Ishikawa (cell line): ENCODE results near the gene TMA7.

Source experiments
- CEBPB ChIP-seq: IDR thresholded peaks from 2 replicates; pipeline ENCODE4 v1.6.1; 2012
- CREB1 ChIP-seq: IDR thresholded peaks from 2 replicates; pipeline ENCODE4 v1.6.1; 2012; ENCODE audit warnings: low read depth
- EGR1 ChIP-seq: IDR thresholded peaks from 2 replicates; pipeline ENCODE4 v1.6.1; 2012
- EP300 ChIP-seq: IDR thresholded peaks from 2 replicates; pipeline ENCODE4 v1.6.1; 2012; ENCODE audit warnings: borderline replicate concordance
- FOXM1 ChIP-seq: IDR thresholded peaks from 2 replicates; pipeline ENCODE4 v1.6.1; 2012; ENCODE audit warnings: low read depth, borderline replicate concordance
- NFIC ChIP-seq: IDR thresholded peaks from 2 replicates; pipeline ENCODE4 v1.6.1; 2012
- RAD21 ChIP-seq: IDR thresholded peaks from 2 replicates; pipeline ENCODE4 v1.6.1; 2012; ENCODE audit warnings: low read depth
- TAF1 ChIP-seq: IDR thresholded peaks from 2 replicates; pipeline ENCODE4 v1.6.1; 2012; ENCODE audit warnings: low read depth, mild to moderate bottlenecking
- TCF12 ChIP-seq: IDR thresholded peaks from 2 replicates; pipeline ENCODE4 v1.6.1; 2012; ENCODE audit warnings: low read depth
- TEAD4 ChIP-seq: IDR thresholded peaks from 2 replicates; pipeline ENCODE4 v1.6.1; 2012
- YY1 ChIP-seq: IDR thresholded peaks from 2 replicates; pipeline ENCODE4 v1.6.1; 2012; ENCODE audit warnings: low read depth
- ZBTB7A ChIP-seq: IDR thresholded peaks from 2 replicates; pipeline ENCODE4 v1.6.1; 2012; ENCODE audit warnings: low read depth
- TF ChIP-seq, protein P1 (sequence below): IDR thresholded peaks from 2 replicates; pipeline ENCODE4 v1.6.1; 2012
- TF ChIP-seq, protein P2 (sequence below): IDR thresholded peaks from 2 replicates; pipeline ENCODE4 v1.6.1; 2012; ENCODE audit warnings: low read depth, mild to moderate bottlenecking
- TF ChIP-seq, protein P3 (sequence below): IDR thresholded peaks from 2 replicates; pipeline ENCODE4 v1.6.1; 2012

The TMA7 gene

DNA sequence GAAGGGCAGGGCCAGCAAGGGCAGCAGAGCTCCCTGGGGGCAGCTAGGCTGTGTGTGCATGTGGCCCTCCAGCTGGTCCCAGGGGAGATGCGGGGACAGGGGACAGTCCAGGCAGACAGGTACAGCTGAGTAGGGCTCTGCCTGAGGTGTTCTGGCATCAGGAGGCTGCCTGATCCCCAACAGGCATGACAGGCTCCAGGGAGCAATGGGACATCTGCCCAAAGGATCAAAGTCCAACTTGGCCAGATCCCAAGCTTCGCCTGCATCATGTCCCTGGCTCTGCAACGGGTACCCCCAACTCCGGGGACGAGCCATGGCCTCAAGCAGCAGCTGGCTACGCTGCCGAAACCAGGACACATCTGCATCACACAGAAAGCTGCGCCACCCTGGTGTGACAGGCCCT, 28.3 kb downstream of the TMA7 start:
- TF ChIP-seq CEBPB = no peak

DNA sequence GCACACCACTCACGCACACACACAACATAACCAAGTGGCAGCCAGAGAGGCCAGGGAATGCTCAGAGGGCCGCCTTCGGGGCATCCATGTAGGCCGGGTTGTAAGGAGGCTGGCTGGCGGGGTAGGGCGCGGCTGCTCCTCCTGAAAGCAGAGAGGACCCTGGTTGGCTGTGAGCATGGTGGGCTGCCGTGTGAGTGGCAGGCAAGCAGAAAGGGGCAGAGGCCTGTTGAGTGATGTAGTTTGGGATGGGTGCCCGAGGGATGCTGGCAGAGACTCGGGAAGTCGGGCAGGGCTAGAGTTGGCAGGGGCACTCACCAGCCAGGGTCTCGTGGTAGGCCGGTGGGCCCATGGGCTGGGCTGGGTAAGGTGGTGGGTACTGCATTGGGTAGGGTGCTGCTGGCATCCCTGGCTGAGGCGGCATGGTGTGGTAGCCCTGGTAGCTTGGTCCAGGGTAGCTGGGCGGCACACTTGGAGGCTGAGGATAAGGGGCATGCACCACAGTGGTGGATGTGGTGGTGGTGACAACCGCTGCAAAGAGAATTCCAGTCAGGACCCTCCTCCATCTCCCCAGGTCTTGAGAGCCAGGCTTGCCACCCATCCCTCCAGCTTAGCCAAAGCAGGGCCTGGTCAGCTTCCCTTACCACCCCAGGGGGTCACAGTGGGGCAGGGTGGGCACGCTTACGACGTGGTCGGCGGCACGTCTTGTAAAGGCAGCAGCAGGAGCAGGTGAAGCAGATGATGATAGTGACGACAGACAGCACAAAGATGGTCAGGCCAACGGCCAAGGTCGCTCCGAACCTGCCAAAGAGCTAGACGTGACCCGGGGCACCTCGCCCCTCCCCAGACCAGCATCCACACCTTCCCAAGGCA, 29.2 kb downstream of the TMA7 start:
- TF ChIP-seq TEAD4 (no peak), TCF12 (no peak), YY1 (no peak), NFIC (no peak), EGR1 (no peak), CREB1 (no peak), EP300 (no peak), TAF1 (no peak), ZBTB7A (no peak), CEBPB (no peak), FOXM1 (no peak), RAD21 (no peak)
- TF ChIP-seq, protein P1, sequence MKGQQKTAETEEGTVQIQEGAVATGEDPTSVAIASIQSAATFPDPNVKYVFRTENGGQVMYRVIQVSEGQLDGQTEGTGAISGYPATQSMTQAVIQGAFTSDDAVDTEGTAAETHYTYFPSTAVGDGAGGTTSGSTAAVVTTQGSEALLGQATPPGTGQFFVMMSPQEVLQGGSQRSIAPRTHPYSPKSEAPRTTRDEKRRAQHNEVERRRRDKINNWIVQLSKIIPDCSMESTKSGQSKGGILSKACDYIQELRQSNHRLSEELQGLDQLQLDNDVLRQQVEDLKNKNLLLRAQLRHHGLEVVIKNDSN = no peak
- TF ChIP-seq, protein P2, sequence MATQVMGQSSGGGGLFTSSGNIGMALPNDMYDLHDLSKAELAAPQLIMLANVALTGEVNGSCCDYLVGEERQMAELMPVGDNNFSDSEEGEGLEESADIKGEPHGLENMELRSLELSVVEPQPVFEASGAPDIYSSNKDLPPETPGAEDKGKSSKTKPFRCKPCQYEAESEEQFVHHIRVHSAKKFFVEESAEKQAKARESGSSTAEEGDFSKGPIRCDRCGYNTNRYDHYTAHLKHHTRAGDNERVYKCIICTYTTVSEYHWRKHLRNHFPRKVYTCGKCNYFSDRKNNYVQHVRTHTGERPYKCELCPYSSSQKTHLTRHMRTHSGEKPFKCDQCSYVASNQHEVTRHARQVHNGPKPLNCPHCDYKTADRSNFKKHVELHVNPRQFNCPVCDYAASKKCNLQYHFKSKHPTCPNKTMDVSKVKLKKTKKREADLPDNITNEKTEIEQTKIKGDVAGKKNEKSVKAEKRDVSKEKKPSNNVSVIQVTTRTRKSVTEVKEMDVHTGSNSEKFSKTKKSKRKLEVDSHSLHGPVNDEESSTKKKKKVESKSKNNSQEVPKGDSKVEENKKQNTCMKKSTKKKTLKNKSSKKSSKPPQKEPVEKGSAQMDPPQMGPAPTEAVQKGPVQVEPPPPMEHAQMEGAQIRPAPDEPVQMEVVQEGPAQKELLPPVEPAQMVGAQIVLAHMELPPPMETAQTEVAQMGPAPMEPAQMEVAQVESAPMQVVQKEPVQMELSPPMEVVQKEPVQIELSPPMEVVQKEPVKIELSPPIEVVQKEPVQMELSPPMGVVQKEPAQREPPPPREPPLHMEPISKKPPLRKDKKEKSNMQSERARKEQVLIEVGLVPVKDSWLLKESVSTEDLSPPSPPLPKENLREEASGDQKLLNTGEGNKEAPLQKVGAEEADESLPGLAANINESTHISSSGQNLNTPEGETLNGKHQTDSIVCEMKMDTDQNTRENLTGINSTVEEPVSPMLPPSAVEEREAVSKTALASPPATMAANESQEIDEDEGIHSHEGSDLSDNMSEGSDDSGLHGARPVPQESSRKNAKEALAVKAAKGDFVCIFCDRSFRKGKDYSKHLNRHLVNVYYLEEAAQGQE = no peak
- TF ChIP-seq, protein P3, sequence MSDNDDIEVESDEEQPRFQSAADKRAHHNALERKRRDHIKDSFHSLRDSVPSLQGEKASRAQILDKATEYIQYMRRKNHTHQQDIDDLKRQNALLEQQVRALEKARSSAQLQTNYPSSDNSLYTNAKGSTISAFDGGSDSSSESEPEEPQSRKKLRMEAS = no peak

DNA sequence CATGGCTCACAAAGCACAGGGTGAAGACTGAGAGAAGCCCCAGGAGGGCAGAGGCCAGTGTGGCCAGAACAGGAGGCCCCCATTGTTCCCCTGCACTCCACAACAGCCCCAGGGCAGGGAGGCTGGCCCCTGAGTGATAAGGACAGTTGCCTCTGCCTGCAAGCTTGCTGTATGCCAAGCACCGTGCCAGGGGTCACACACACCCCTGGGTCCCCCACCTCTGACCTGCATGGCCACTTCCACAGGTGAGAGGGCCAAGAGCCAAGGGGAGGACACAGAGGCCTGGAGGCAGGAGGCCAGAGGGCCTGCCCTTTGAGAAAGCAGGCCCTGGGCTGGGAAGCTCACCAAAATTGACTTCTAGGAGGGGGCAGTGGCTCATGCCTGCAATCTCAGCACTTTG, 30.2 kb downstream of the TMA7 start:
- TF ChIP-seq, protein P1 = no peak
- TF ChIP-seq FOXM1 = no peak
- TF ChIP-seq, protein P2 = no peak
- no peak for TF ChIP-seq CREB1
- TF ChIP-seq TCF12 = no peak
- no peak for TF ChIP-seq EP300
- TF ChIP-seq TAF1 = no peak
- no peak for TF ChIP-seq TEAD4
- TF ChIP-seq ZBTB7A = no peak
- TF ChIP-seq, protein P3 = no peak
- no peak for TF ChIP-seq EGR1
- TF ChIP-seq RAD21 = no peak
- no peak for TF ChIP-seq YY1
- no peak for TF ChIP-seq CEBPB

DNA sequence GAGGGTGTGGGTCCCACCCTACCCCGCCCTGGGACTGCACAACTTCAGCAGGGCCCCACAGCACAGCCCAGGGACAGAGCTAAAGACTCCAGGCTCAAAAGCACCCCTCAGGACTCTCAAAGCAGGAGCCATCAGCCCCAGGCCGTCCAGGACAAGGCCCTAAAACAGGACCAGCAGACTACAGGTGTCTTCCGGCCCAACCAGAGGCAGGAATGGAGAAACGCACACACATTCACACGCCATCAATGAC, 32.5 kb downstream of the TMA7 start:
- TF ChIP-seq, protein P2 = no peak
- TF ChIP-seq NFIC = no peak
- no peak for TF ChIP-seq CEBPB
- TF ChIP-seq EGR1 = no peak
- no peak for TF ChIP-seq TAF1
- TF ChIP-seq ZBTB7A = no peak
- no peak for TF ChIP-seq YY1
- no peak for TF ChIP-seq TEAD4
- no peak for TF ChIP-seq EP300
- no peak for TF ChIP-seq TCF12
- TF ChIP-seq, protein P1 = no peak
- TF ChIP-seq RAD21 = no peak
- TF ChIP-seq, protein P3 = no peak
- TF ChIP-seq FOXM1 = no peak
- no peak for TF ChIP-seq CREB1
